AG08396 (cell line): ENCODE data around the gene NELL2.
"Not testable (repeated sequence)": the region's sequence is repeated elsewhere in the genome, so short reads cannot be mapped to it uniquely, and the experiment has no call there.

Experiments
- DNase-seq: peaks from one replicate; pipeline ENCODE4 v3.0.0; 2012; ENCODE audit warnings: low spot score, mixed read lengths

The NELL2 gene

DNA sequence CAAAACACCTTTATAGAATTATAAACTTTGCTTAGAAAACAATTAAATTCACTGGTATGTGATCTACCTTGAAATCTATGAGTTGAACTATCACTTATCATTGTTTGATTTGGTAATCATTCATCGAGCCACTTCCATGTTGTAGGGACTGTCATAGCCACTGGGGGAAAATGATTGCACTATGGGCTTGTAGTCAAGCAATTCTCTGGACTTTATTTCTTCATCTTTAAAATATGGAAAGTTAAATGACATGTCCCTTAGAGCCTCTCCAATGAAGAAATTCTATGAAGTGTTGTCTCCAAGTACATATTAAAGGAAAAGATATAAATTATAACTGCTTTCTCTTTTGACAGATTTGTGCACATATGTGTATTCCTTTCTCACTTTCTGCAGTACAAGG is 97.3 kb downstream of the NELL2 start:
- no peak for DNase-seq

DNA sequence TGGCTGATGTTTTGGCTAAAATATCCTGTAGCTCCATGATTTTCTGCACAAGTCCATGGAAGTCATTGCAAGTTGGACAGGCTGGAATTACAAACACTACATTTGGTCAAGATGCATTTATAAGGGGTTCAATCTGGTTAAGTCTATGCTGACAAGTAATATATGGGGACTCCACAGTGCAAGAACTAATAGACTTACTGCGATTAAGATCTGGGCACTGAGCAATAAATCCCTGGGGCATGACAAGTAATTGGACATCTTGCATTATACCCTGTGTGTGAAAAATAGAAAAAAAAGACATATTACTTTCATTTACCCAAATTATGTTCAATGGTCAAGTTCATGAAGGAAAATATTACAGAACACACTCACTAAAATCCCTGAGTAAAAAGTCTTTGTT is 99.1 kb downstream of the NELL2 start:
- DNase-seq, result no peak

DNA sequence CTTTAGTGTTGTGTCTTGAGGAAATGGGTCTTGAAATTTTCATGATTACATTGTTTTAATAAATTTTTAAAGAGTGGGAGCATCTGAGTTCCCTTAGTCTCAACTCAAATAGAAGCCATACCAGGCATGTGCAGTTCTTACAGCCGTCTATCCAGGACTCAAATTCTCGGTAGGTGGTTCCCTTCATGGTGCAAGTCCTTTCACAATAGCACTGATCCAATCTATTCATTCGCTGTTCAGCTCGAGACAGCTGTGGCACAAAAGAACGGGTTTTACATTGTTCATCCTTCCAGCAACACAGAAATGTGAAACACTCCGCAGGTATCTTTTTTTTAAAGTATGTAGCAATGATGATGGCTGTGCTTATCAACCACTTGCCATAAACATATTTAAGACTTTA is 100.2 kb downstream of the NELL2 start:
- no peak for DNase-seq

DNA sequence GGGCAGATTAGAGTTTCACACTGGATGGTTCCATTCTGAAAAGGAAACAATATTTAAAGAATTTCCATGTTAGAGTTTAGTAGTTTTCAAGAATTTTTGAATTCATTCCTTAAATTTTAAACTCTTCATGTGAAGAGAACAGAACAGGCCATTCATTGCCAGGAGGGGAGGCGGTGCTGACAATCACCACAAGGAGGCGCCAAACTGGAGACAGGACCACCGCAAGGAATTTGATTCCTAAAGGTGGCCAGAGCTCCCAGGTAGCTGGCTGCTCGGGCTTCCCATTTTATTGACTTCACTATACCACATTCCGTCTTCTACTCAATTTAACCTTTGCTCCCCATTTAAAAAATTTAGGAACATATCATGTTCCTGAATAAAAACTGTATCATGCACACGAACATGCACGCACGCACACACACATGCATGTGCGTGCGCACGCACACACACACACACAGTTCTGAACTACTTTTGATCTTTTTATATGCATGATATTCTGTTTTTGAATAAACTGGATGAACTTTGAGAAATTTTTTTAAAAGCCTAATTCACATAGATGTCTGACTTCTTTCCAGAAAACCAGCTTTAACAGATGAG is 101.2 kb downstream of the NELL2 start:
- DNase-seq, result peak; percentile 3

DNA sequence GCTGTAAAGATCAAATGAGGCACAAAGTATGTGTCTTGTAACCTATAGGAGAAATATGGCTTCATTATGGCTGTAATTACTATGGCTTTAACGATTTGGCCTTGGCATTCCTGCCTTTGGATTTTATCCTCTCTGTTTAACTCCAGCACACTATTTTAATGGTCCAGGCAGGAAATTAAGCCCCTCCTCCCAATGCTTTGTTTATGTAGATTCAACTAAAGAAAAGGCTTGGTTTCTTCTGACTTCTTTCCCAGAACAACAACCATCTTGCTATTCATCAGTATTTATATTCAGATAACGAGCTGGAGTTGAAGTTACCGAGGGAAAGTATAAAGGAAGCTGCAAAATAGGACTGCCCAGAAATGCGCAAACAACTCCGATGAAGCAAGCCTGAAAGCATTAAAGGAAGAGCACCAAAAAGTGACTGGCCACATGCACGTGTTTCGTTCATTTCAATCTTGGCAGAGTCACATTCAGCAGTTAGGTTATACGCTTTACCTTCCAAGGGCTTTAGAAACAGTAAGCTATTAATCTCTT is 104.6 kb downstream of the NELL2 start:
- DNase-seq, result no peak

DNA sequence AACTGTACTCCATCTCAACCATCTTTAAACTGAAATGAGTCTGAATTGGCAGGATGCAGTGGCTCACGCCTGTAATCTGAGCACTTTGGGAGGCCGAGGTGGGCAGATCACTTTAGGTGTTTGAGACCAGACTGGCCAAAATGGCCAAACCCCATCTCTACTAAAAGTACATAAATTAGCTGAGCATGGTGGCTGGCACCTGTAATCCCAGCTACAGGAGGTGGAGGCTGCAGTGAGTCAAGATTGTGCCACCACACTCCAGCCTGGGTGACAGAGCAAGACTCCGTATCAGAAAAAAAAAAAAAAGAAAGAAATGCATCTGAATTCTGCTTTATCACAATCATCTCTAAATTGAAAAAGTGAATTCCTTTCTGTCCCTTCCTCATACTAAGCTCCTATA is 110.3 kb downstream of the NELL2 start:
- no peak for DNase-seq

DNA sequence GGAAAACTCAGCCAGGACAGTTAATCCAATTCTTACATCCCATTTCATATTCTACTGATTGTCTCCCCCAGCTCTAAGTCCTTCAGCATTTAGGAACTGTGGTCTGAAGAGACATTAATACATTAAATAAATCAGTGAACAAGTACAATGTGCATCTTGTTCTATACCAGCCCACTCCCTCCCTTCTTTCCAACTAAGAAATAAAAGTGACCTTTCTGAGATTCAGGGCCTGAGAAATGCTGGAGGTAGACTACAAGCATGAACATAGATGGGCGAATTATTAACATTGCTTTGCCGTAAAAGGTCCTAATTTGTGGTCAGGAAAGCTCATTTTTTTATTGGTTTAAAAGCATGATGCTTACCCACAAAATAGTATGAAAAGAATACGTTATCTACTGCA is 113.1 kb downstream of the NELL2 start:
- no peak for DNase-seq

DNA sequence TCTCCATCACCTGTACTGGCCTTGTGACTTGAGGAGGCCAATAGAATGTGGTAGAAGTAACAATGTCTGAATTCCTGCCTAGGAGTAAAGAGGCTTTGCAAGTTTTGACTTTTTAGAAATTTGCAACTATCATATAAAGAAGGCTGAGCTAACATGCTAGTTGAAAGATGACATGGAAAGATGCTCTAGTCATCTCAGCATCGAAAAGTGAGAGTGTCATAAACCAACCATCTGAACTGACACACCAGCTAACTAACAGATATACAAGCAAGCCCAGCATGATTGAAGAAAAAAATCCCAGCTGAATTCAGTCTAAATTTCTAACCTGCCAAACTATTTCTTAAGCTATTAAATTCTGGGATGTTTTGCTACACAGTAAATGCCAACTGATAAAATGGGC is 116.8 kb downstream of the NELL2 start:
- DNase-seq, result no peak

DNA sequence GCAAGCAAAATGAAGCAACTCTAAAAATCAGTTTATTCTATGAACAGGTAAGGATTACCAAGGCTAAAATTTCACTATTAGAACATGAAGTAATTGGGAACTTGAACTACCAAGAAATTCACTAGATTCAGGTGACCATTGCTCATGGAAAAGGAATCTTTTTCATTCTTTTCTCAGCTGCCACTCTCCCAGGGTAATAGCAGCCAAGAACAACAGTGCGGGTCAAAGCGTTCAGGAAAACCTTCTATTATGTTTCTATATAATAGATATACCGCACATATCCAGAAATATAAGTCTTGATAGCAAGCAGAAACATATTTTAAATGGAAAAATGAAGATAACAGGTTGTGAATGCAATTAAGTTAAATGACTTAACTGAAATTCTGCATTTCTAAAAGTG is 125.6 kb downstream of the NELL2 start:
- no peak for DNase-seq

DNA sequence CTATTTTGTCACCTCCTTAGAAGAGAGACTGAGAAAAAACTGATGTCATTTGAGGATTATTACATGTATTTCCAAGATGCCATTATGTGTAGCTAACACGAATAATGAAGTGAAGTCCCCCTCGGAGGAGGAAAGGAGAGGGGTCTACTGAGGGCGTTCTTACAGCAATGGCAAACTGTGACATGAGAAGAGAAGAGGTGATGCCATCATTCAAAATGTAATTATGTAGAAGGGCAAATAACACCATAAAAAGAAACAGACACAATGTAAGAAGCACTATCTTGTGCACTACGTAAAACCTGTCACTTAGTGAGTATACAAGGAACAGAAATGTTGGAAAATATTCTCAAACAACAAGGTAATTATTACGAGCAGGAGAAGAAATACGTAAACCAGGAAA is 126.5 kb downstream of the NELL2 start:
- no peak for DNase-seq

DNA sequence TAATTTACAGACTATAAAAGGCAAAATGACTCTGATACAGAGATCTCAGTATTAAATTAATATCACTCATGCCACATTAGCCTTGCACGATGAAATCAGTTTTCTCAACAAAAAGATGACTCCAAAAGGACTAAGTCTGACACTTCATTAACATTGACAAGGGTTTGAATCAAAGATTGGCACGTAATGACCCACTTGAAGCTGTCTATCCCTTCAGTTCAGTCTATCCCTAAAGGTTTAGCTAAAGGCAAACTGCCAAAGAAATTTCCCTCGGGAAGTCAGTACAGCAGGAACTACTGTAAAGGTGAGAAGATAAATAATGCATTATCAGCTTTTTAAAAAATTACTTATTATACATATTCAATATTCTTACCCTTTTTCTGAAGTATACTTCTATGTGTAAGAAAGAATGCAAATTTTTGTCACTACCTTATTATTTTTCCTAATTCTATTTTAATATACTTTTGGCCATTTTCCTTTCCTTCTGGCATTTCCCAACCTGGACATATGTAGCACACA is 127.1 kb downstream of the NELL2 start:
- no peak for DNase-seq

DNA sequence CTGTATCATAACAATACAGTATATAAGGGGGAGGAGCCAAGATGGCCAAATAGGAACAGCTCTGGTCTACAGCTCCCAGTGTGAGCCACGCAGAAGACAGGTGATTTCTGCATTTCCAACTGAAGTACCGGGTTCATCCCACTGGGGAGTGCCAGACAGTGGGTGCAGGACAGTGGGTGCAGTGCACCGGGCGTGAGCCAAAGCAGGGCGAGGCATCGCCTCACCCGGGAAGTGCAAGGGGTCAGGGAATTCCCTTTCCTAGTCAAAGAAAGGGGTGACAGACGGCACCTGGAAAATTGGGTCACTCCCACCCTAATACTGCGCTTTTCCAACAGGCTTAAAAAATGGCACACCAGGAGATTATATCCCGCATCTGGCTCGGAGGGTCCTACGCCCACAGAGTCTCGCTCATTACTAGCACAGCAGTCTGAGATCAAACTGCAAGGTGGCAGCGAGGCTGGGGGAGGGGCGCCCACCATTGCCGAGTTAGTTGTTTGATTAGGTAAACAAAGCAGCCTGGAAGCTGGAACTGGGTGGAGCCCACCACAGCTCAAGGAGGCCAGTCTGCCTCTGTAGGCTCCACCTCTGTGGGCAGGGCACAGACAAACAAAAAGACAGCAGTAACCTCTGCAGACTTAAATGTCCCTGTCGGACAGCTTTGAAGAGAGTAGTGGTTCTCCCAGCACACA is 134.7 kb downstream of the NELL2 start:
- DNase-seq, result not testable (repeated sequence)

DNA sequence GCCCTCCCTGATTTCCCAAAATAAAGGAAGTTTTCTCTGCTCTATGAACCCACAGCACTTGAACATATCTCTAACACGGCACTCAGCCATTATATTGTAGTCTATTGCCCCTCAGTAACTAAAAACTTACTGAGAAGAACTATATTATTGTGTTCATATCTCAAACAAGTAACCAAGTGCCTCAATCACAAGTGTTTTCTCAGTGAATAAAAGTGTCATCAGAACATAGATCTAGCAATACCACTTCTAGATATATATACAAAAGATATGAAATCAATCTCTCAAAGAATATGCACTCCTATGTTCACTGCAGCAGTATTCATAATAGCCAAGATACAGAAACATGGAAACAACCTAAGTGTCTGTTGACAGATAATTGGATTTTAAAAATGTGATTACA is 138.1 kb downstream of the NELL2 start:
- DNase-seq, result no peak

DNA sequence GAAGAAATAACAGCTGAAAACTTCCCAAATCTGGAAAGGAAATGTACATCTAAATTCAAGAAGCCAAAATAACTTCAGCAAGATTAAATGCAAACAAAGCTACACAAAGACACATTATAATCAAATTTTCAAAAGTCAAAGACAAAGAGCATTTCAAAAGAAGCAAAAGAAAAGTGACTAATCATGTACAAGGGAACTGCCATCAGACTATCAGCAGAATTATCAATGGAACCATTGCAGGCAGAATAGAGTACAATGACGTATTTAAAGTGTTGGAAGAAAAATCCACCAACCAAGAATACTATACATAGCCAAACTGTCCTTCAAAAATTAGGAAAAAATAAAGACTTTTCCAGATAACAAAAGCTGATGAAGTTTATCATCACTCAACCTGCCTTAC is 147.5 kb downstream of the NELL2 start:
- no peak for DNase-seq

DNA sequence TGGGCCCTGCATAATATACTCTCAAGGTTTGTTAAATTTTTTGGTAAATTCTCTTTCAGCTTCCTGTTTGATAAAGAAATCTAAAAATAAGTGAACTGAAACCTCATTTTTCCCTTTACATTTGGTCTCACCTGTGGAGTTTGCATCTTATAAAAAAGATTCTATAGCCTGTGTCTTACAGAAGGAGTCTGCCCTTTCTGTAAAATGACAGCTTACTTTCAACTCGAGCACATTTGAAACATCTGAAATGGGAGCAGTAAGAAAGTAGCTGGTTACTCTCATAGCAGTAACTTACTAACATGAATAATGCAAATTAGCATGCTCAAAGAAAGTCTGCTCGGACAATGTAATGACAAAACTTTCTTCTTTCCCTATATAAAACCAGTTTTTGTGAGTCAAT is 155.8 kb downstream of the NELL2 start:
- DNase-seq, result no peak

DNA sequence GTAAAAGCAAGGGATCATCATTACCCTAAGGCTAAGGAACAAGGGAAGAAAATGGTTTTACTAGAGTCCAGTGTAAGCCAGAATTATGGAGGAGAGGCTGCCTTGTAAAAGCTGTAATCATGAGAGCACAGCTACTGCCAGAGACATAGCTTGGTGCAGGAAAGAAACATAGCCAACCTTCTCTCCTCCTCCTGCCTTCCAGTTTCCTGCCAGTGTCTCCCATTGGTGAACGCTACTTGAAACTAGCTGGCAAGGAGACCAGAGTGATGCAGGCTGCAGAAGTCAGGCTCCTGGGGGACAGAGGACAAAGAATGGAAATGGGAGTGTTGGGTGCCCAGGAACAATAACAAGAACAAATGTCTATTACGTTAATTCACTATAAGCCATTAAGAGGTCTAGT is 158.5 kb downstream of the NELL2 start:
- DNase-seq, result no peak

DNA sequence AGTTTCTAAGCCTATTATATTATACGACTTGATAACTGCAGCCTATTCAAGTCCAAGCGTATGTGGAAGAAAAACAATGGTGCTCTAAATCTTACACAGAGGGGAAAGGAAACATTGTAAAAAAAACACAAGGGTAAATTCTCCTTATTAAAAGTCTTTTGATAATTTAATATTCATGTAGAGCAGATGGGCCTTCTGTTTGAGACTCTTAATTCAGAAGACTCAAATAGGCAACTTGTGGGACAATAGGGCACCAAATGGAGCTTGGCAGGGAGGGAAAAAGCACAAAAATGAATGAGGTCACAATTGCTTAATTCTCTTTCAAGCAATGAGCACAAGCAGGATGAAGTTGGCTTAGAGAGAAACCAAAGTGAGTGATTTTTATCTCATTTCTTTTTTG is 159.4 kb downstream of the NELL2 start:
- DNase-seq, result no peak

DNA sequence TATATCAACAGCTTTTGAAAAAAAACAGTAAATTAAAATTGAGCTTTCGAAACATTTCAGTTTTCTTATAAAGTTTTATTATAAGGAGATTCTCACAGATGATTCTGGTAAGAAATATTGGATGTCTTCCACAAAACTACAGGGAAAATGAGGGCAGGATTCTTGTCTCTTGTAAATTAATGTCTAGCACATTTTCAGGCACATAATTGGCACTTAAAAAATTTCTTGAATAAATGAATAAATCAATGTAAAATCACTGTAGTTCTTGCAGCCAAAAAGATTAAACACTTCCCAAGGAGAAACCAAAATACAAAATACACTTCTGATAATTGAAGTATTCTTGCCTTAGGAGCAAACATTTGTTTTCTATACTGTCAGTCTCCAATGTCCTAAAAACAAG is 164.4 kb downstream of the NELL2 start:
- DNase-seq, result no peak

DNA sequence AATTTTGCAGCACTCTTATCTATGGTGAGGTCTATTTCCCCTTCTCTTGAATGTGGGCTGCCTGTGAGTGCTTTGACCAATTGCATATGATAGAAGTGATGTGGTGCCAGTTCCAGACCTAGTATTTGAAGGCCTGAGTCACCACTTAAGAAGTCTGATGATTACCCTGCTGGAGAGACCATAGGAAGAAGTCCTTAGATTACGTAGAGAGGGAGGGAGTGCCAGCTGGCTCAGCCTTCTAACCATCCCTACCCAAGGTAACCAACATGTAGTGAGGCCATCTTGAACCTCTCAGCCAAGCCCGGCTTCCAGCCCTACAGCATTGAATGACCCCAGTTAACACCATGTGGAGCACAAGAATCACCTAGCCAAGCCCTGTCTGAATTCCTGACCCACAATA is 166.9 kb downstream of the NELL2 start:
- no peak for DNase-seq

DNA sequence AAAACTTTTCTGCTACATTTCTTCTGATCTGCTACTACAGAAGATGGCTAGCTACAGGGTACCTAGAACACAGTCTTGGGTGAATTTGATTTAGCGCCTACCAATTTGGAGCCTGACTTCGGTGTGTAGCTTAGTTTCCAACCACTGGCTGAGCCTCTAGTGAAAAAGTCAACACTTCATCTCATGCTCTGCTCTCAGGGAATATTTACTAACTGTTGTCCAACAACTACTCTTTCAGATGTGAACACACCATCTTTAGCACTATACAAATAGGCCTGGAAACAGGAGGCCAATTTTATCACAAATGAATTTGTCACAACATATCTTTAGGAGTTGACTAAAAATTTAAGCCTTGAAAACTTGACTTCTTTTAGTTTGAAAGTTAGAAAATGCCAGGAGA is 167.9 kb downstream of the NELL2 start:
- no peak for DNase-seq

DNA sequence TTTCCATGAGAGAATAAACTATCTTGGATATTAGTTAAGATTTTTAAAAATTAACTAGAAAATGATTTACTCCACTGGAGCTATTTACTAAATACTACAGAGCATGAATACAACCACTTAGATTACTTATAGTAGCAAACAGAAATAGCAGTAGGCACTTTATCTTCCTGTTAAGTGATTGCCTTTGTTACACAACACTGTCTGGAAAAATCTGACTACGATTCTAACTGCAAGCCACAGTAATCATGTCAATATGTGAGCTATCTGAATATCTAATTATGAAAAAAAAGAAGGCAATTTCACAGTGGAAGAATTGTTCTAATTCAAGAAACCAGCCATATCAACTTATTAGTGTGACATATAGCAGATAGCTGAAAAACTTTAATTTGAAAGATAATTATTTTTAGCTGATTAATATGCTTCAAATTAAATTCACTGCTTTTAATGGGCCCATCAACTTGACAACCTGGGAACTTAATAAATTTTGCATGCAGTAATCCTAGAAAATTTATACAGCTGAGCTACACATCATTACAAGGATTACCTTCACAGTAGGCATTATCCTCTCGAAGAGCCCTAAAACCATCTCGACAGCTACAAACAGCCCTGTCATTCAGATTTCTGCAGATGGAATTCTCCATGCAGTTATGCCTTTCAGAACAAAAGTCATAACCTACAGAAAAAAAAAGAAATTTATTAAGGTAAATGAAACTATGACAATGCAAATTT is 172.8 kb downstream of the NELL2 start:
- DNase-seq, result no peak

DNA sequence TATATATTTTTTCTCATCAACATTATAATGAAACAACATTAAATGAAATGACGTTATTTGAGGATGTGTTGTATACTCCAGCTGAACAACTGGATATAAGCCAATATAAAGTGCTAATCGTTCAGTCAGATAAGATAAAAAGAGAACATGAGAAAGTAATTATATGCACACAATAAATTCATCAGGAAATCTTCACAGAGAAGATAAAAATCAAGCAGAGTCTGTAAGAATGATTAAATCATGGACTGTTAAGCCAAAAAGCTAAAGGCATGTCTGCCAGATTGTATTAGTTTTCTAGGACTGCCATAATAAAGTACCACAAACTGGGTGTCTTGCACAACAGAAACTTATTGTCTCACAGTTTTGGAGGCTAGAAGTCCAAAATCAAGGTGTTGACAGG is 178.6 kb downstream of the NELL2 start:
- DNase-seq, result no peak

DNA sequence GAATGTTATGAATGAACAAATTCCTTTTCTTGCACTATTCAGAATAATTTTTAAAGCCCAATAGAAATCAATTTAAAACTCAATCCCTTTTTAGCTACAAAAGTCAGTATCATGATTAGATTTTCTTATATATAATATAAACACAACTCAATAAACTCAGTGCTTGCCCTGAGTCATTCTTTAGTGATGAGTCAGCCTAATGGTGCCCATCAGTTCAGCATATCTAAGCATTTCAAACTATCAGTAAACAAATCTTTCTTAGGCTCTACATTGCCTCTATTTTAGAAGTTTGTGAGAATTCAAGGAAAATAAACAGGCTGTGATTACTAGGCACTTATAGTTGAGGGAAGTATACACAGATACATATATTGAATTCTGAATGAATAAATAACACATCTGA is 179.6 kb downstream of the NELL2 start:
- no peak for DNase-seq
